HG03442 (cell line): ENCODE measurements around the gene FNBP1.
A peak's percentile ranks its signal among the peaks of the same experiment; 100 is the strongest.

ENCODE experiments used
- ATAC-seq: cut with Tn5 transposase; IDR thresholded peaks from one replicate; pipeline ENCODE4 v1.9.1; 2021; ENCODE audit warnings: mild to moderate bottlenecking, moderate library complexity; ENCODE audit not compliant: unreplicated experiment

FNBP1 gene

DNA sequence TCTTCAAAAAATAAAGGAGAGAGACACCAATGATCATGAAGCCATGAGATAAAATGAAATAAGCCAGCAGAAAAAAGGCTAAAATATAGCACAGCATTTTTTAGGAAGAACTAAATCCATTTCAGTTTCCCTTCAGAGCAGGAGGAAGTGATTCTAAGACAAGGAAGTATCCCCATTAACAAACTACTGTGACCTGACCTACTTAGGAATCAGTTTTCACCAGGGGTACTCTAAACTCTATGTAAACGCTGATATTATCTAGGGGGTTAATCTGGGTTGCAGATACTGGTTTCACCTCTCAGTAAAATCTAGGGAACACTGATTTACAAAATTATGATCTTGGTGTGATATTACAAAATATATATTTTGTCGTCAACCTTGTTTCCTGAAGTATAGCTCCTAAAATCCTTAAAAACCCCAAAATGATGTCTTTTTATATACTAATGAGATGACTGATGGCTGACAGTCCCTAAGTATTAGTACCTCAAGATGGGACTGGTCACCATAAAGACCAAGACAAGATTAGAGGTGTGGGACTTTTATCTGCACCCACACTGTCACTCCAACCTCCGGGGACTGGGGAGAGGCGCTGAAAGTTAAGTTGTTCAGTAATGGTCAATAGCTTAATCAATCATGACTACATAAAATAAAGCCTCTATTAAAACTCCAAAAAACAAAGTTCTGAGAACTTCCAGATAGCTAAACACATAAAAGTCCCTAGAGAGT is 2.9 kb upstream of the FNBP1 start:
- ATAC-seq = no peak

DNA sequence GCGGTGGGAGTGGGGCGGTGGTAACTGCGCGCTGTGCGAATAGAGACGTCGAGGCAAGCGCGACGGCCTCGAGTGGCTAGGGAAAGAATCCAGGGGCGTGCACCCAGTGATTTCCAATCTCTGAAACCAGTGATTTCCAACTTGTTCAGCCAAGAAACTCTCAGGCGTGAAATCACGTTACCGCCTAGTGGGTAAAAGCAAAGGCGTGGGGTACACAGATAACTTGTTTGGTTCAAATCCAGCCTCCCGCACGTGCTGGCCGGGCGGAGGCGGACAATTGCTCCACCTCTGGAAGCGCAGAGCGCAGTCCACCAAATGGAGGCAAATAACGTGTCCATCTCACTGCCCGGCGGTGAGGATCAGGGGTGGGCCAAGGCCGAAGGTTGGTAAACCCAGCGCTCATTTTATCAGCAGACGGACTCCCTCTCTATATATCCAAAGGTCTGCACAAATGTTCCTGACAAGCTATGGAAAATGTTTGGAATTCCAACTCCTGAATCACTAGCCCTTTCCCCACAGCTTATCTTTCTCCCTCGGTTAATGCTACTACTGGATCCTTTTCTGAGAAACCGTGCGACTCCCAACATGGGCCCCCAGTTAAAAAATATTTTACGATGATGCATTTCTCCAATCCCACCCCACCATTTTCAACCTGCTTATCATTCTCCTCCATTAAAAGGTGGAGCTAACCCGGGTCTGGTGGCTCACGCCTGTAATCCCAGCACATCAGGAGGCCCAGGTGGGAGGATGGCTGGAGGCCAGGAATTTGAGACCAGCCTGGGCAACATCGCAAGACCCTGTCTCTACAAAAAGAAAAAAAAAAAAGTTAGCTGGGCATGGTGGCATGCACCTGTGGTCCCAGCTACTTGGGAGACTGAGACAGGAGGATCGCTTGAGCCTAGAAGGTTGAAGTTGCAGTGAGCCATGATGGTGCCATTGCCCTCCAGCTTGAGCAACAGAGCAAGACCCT is 950 bp upstream of the FNBP1 start:
- no peak for ATAC-seq

DNA sequence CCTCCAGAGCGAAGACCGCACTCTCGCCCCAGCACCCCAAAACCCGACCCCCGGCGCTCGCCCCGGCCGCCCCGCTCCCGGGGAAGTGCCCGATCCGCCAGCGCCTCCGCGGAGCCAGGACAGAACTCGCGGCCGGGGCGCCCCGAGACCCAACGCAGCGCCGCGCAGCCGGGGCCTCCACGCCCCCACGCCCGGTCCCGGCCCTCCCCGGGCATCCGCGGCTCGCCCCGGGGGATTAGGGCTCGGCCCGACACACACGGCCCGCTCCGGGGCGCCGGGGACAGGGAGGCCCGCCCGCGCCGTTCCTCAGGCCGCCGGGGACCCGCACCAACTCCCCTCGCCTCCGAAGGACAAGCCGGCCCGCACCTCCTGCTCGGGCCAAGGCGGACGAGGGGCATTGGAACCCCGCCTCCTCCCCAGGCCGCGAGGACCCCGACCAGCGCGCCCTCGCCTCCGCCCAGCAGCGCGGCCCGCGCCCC is 544 bp downstream of the FNBP1 start:
- peak; percentile 6 for ATAC-seq

DNA sequence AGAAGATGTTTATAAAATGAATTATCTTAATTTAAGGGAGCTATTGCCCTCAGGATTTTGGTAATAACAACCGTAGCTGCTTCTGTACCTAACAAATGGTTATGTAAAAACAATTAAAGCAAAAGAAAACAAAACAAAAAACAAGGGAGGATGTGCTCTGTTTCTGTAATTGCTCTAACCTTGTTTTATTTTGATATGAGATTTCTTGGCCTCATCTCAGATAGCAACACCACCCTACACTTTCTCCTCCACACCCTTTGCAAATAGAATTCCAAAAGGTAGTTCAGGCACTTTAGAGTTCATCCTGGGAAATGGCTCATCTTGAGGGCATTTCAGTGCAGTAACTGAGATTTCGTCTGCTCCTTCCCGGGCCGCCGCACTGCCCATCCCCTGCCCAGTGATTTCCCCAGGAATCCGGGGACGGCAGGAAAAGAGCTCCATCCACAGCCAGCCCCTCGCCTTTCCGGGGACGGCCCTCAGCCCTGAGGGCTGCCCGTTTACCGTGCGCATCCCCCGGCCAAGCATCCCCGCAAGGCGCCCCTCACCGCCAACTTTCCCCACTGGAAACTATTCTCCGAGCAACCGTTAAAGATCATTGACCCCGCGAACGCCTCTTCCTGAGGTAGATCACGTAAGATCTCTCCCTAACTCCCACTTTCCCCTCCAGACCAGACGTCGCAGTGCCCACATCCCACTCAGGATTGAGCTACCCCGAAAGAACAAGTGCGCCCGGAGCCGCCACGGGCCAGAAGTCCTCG is 1.2 kb downstream of the FNBP1 start:
- no peak for ATAC-seq

DNA sequence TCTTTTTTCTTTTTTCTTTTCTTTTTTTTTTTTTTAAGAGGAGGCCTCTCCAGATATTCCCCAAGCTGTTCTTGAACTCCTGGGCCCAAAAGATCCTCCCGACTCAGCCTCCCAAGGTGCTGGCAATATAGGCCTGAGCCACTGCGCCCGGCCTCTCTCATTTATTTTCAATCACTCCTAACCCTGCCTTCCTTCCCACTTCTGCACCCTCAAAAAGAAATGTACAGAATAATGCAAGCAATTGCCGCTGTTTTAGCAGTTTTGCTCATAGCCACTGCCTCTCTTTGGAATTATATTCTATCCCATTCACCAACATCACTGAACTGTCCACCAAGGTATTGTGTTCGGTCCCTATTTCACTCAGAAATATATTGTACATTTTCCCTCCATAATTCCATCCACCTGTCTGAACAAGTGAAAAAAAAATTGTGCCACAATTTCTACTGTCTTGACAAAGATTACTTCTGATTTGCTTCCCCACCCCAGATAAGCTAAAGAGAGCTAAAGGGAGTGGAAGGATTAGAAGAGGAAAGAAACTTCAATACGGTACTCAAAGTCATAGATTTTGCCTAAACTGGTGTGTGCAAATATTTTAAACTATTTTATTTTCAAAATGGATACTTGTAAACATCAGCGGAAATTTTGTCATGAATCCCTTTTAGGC is 1.9 kb downstream of the FNBP1 start:
- no peak for ATAC-seq

DNA sequence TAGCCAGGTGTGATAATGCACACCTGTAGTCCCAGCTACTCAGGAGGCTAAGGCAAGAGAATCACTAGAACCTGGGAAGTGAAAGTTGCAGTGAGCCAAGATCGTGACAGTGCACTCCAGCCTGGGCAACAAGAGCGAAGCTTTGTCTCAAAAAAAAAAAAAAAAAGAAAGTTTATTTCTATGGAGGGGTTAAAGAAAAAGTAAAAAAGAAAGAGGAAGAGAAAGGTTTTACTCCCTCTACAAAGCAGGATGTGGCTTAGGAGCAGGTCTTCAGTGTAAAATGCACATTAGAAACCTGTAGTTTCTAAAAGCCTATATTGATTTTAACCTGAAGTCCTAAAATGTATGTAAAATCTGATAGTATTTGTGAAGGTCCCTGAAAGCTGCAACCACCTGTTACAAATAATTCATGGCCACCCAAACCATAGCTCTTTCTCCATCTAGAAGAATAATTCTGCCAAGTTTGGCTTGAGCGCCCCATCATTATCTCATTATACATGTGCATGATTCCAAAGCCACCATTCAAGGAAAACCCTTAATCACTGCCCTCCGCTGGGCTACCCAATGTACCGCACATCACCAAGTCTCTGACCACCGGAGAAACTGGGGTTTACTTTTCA is 3.4 kb downstream of the FNBP1 start:
- no peak for ATAC-seq

DNA sequence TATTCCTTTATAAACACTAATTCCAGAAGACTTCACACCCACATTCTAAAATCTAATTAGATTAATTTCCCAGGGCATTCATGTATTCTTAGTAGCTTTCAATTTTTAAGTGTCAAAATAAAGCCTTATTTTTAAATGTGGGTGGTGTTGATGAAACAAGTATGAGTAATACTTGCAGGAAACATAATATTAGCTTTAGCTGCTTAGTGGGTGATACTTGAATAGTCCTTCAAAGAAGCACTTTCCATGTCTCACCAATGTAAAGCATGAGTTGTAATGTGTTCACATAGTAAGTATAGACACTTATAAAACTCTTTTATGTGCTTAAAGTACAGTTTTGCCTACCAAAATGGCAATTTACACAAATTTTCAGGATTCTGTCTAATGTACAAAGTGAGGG is 6.9 kb downstream of the FNBP1 start:
- ATAC-seq = no peak

DNA sequence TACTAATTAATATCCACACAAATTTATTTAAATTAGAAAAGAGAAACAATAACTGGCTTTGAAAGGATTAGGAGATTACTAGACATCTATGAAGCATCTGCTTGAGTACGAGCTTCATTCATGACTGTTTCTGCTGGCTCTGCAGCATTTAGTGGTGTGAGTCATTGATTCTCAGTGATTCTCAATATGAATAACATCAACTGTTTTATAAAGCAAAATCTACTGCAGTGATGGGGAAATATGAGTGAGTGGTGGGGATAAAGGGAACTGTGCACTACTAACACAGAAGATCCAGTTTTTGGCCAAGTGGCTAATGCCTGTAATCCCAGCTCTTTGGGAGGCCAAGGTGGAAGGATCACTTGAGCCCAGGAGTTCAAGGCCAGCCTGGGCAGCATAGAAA is 8.4 kb downstream of the FNBP1 start:
- no peak for ATAC-seq

DNA sequence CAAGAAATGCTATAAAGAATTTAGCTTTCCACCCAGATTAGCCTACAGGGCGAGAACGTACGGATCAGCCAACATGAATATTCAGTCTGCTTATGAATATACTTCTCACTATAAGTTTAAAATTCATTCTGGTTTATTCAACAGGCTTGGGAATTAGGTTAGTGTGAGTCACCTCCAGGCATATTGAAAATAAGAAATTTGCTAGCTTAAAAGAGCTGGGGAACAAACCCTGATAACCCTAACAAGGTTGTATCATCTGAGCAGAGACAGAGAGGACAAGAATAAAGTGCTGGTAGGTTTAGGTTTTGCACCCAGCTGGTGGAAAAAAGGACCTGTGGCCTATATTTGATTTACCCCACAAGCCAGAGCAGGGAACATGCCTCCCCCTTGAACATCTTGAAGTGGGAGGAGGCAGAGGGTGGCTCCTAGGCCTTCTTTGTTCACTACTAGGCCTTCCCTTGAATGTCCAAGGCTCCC is 12.3 kb downstream of the FNBP1 start:
- no peak for ATAC-seq

DNA sequence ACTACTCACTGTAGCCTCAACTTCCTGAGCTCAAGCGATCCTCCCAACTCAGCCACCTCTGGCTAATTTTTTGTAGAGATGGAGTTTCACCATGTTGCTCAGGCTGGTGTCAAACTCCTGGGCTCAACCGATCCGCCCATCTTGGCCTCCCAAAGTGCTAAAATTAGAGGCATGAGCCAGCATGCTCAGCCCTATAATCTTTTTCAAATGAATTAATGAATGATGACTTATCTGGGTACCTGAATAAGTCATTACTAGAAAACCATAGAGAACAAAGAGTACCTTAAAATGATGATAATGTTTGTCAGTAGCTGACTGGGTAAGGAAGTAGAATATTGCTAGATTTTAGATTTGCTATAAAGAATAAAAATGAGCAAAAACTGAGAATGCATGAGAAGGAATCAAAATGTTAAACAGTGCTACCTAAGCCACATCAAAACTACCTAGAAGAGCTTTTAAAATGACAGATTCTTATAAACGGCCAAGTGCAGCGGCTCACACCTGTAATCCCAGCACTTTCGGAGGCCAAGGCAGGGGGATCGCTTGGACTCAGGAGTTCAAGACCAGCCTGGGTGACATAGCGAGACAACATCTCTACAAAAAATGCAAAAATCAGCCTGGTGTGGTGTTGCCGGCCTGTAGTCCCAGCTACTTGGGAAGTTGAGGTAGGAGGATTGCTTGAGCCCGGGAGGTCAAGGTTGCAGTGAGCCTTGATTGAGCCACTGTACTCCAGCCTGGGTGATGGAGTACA is 13.6 kb downstream of the FNBP1 start:
- ATAC-seq = peak; percentile 37

DNA sequence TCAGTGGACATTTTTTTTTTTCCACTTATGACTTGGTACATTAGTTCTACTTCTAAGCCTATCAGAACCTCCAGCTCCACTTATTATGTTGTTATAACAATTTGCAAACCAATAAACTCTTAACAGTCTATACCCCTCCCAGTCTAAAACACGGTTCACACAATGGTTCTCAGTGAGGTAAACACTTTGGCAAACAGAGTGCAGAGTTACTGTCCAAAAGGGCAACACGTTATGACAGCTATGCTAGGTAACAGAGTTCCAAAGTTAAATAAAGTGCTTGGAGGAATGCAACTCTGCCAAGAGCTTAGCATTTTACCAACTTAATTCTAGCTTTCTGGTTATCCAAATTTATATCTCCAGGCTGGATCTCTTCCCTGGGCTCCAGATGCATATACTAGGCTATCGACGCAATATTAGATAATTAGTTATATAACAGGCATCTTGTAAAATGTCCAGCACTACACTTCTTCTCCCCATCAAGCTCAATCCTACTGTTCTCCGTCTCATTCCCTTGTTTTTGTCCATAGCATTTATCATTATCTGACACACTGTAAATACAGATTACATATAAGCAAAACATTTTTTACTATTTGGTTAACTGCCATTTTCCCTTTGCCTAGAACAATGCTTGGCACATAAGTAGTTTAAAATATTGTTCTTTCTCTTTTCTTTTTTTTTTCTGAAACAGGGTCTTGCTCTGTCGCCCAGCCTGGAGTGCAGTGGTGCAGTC is 14.3 kb downstream of the FNBP1 start:
- no peak for ATAC-seq

DNA sequence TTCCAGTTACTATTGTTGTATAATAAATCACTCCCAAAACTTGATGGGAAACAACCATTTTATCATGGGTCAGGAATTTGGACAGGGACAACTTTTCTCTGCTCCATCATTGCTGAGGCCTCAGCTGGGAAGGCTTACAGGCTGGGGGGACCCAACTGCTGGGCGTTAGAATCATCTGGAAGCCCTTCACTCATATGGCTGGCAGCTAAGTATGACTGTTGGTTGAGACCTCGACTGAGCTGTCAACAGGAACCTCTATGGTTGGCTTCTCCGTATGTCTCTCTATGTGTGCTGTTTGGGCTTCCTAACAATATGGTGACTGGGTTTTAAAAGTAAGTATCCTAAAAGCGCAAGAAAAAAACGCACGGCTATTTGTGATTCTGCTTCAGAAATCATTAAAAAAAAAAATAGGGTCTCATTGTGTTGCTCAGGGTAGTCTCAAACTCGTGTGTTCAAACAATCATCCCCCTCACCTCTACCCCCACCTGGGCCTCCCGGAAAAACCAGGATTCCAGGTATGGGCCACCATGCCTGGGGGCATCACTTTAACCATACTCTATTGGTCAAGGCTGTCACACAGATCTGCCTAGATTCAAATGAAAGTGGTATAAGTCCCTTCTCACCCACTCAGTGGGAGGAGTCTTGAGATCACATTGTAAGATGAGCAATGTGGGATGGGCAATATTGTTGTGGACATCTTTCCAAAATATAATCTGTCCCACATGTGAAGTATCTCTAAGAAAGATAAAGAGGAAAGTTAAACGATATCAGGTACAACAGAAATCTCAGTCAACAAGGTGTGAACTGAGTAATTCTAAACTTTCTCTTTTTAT is 15.2 kb downstream of the FNBP1 start:
- ATAC-seq = no peak

DNA sequence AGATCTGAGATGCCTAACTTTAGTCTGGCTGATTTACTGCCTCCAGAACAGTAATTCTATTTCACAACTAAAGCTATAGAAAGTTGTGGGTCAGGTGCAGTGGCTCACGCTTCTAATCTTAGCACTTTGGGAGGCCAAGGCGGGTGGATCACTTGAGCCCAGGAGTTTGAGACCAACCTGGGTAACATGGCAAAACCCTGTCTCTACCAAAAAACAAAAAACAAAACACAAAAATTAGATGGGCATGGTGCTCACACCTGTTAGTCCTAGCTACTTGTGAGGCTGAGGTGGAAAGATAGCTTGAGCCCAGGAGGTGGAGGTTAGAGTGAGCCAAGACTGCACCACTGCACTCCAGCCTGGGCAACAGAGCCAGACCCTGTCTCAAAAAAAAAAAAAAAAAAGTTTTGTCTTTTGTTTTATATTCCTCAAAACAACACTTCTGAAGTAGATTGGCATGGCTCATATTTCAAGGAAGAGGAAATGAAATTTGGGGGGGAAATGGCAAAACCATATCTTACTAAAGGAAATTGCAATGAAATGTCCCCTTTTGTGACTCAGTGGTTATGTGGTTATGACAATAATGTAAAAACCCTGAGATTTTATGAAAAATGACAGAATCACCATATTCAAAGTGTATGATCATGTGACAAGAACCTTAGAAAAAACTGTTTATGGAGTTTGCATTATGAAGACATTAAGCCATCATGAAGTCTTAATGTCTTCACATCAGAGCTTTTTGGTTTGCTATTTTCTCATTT is 16.2 kb downstream of the FNBP1 start:
- ATAC-seq = no peak

DNA sequence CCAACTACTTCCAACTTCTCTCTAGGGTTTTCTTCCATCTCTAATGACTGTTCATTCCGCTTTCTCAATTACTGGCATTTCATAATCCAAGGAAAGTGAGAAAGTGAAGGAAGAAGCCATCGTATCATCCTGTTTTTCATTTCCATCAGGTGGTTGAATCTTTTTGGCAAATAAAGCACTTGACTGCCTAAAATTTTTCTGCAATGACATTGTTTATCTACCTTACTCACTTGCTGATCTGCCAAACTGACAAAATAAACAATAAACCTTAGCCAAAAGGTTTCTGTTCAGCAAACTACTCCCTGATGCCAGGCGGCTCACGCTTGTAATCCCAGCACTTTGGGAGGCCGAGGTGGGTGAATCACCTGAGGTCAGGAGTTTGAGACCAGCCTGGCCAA is 18.4 kb downstream of the FNBP1 start:
- no peak for ATAC-seq

DNA sequence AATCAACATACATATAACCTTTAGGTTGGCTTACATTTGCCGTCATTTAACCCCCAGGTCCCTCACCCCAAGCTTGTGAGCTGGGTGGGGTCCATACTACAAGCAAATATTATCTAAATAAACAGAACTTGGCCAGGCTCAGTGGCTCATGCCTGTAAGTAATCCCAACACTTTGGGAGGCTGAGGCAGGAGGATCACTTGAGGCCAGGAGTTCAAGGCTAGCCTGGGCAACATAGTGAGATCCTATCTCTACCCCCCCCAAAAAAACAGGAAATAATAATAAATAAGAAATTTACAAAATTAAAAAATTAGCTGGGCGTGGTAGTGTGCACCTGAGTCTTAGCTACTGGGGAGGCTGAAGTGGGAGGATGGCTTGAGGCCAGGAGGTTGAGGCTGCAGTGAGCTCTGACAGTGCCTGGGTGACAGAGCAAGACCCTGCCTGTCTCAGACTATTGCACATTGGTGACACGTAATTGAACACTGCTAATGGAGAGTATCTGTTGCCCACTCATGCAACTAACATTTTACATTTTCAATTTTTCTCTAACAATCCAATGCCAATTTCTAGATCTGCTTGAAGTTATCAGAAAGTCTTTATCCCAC is 18.9 kb downstream of the FNBP1 start:
- ATAC-seq = no peak

DNA sequence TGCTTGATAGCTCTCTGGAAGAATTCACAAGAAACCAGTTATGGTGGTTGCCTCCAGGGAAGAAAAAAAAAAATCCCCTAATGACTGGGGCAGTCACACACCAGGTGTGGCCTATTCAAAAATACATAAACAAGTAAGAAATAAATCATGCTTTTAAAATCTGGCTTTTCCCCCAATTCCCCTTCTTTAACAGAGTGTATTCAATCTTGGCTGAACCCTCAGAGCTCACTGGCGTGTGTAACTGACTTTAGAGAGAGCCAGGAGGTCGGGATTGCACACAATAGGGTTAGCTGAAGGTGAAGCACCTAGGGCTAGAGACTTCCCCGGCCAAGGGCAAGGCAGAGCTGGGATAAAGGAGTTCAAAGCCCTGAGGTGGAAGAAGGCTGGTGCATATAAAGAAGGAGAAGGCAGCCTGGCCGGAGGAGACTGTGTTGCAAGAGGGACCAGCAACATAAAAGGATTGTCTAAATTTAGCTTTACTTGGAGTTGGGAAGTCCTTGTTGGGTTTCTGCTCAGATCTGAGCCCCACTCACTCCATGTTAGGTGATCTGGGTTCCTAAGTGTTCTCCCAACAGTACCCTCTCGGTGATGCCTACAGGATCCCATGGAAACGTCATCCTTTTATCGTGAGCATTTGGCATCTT is 19.7 kb downstream of the FNBP1 start:
- no peak for ATAC-seq
